IPS-15b (cell line): ENCODE results near the gene CTSF.
"Not testable (repeated sequence)": the region's sequence is repeated elsewhere in the genome, so short reads cannot be mapped to it uniquely, and the experiment has no call there.

Source experiments
- H3K27me3 ChIP-seq: one replicate; pipeline ENCODE4 v1.6.1; 2013; ENCODE audit warnings: low read length; ENCODE audit not compliant: control insufficient read depth, insufficient read depth
- H3K36me3 ChIP-seq: one replicate; pipeline ENCODE4 v1.6.1; 2013; ENCODE audit warnings: low read length; ENCODE audit not compliant: control insufficient read depth, insufficient read depth
- H3K4me1 ChIP-seq: one replicate; pipeline ENCODE4 v1.6.1; 2013; ENCODE audit warnings: mild to moderate bottlenecking, low read length; ENCODE audit not compliant: control insufficient read depth, insufficient read depth
- H3K4me3 ChIP-seq: one replicate; pipeline ENCODE4 v1.5.1; 2013; ENCODE audit warnings: low read depth, low read length
- H3K9ac ChIP-seq: one replicate; pipeline ENCODE4 v1.6.1; 2013; ENCODE audit warnings: low read depth, mild to moderate bottlenecking, low read length
- H3K9me3 ChIP-seq: one replicate; pipeline ENCODE4 v1.6.1; 2013; ENCODE audit warnings: mild to moderate bottlenecking, low read length; ENCODE audit not compliant: control insufficient read depth, insufficient read depth

CTSF gene

GRCh38 chr11:66550887-66551286 lies 17.5 kb downstream of the CTSF start:
- no peak overlapping the region for H3K4me3 ChIP-seq
- H3K36me3 ChIP-seq: peaks cover 15% of the 10 kb centered on the region
- H3K27me3 ChIP-seq: no peaks in the 10 kb centered on the region

GRCh38 chr11:66549696-66550095 lies 18.7 kb downstream of the CTSF start:
- no peak overlapping the region for H3K9ac ChIP-seq
- no peaks in the 10 kb centered on the region for H3K27me3 ChIP-seq
- no peak overlapping the region for H3K4me3 ChIP-seq
- no peaks in the 10 kb centered on the region for H3K9me3 ChIP-seq
- no peaks in the 10 kb centered on the region for H3K4me1 ChIP-seq
- H3K36me3 ChIP-seq: peaks cover 6% of the 10 kb centered on the region

More at GRCh38 chr11:66550887-66551286, 17.5 kb downstream of the CTSF start:
- no peaks in the 10 kb centered on the region for H3K4me1 ChIP-seq
- H3K9ac ChIP-seq: no peak overlapping the region
- no peaks in the 10 kb centered on the region for H3K9me3 ChIP-seq

GRCh38 chr11:66548774-66549630 lies 19.4 kb downstream of the CTSF start:
- Histone ChIP-seq H3K4me3 (no peak overlapping the region), H3K36me3 (peaks cover 3% of the 10 kb centered on the region), H3K4me1 (peaks cover 2% of the 10 kb centered on the region), H3K9ac (no peak overlapping the region), H3K27me3 (no peaks in the 10 kb centered on the region), H3K9me3 (no peaks in the 10 kb centered on the region)

GRCh38 chr11:66548041-66548440 lies 20.4 kb downstream of the CTSF start:
- Histone ChIP-seq H3K4me1 (peaks cover 3% of the 10 kb centered on the region), H3K9ac (peak overlapping the region; percentile 37), H3K4me3 (peak overlapping the region; percentile 77), H3K36me3 (no peaks in the 10 kb centered on the region), H3K9me3 (no peaks in the 10 kb centered on the region), H3K27me3 (no peaks in the 10 kb centered on the region)

- H3K4me3 ChIP-seq: peak overlapping the region; percentile 77
- H3K9me3 ChIP-seq: no peaks in the 10 kb centered on the region
- H3K27me3 ChIP-seq: no peaks in the 10 kb centered on the region
- no peaks in the 10 kb centered on the region for H3K36me3 ChIP-seq
- H3K9ac ChIP-seq: peak overlapping the region; percentile 37
- peaks cover 3% of the 10 kb centered on the region for H3K4me1 ChIP-seq
These were observed 20.8 kb downstream of the CTSF start for GRCh38 chr11:66547662-66548009.

GRCh38 chr11:66546966-66547661 lies 21.3 kb downstream of the CTSF start:
- Histone ChIP-seq H3K27me3 (no peaks in the 10 kb centered on the region), H3K9ac (no peak overlapping the region), H3K36me3 (peaks cover 2% of the 10 kb centered on the region), H3K4me3 (peak overlapping the region; percentile 77), H3K4me1 (peaks cover 3% of the 10 kb centered on the region), H3K9me3 (no peaks in the 10 kb centered on the region)

GRCh38 chr11:66546368-66546965 lies 21.9 kb downstream of the CTSF start, which contains the start of gene ACTN3:
Gene ACTN3 (plus strand): TSS chr11:66546903. CDS start chr11:66546938, 35 bp downstream.
- Histone ChIP-seq H3K4me1 (peaks cover 3% of the 10 kb centered on the region), H3K4me3 (peak within 1 kb of the TSS; percentile 77), H3K36me3 (peaks cover 7% of the 10 kb centered on the region), H3K9ac (peak within 1 kb of the TSS; percentile 79), H3K9me3 (no peaks in the 10 kb centered on the region), H3K27me3 (no peaks in the 10 kb centered on the region)

GRCh38 chr11:66545701-66546367 lies 22.6 kb downstream of the CTSF start, which contains the start of gene ZDHHC24:
Gene ZDHHC24 (minus strand): TSS chr11:66546048. CDS start chr11:66546003, 45 bp downstream.
- peaks cover 7% of the 10 kb centered on the region for H3K36me3 ChIP-seq
- H3K27me3 ChIP-seq: no peaks in the 10 kb centered on the region
- peaks cover 3% of the 10 kb centered on the region for H3K4me1 ChIP-seq
- H3K4me3 ChIP-seq: peak within 1 kb of the TSS; percentile 77
- H3K9me3 ChIP-seq: no peaks in the 10 kb centered on the region
- peak within 1 kb of the TSS; percentile 79 for H3K9ac ChIP-seq

GRCh38 chr11:66544952-66545351 lies 23.5 kb downstream of the CTSF start:
- H3K36me3 ChIP-seq, H3K27me3 ChIP-seq, H3K9me3 ChIP-seq, H3K9ac ChIP-seq, H3K4me1 ChIP-seq: not testable (repeated sequence)
- H3K4me3 ChIP-seq: peak overlapping the region; percentile 77

- no peaks in the 10 kb centered on the region for H3K27me3 ChIP-seq
- H3K4me1 ChIP-seq: peaks cover 5% of the 10 kb centered on the region
- peak overlapping the region; percentile 6 for H3K4me3 ChIP-seq
- no peaks in the 10 kb centered on the region for H3K9me3 ChIP-seq
- H3K36me3 ChIP-seq: peaks cover 7% of the 10 kb centered on the region
- H3K9ac ChIP-seq: peak overlapping the region; percentile 26
These were observed 24.9 kb downstream of the CTSF start for GRCh38 chr11:66543263-66544107.
